Activated effector memory CD4-positive, alpha-beta T cell treated with Interleukin-2 at 50 U/mL for 16 hours (primary cell): ENCODE data around the gene TP53I3.
A peak's percentile ranks its signal among the peaks of the same experiment; 100 is the strongest.
"Not testable (repeated sequence)": the region's sequence is repeated elsewhere in the genome, so short reads cannot be mapped to it uniquely, and the experiment has no call there.

Source experiments
- DNase-seq: peaks from one replicate; pipeline ENCODE4 v3.0.0-alpha.2; 2020

The TP53I3 gene

GRCh38 chr2:24051833-24052232 lies 32.8 kb downstream of the TP53I3 start:
- no peak for DNase-seq

- DNase-seq, result no peak
These were observed 34.3 kb downstream of the TP53I3 start for GRCh38 chr2:24050041-24050979.

- peak; percentile 30 for DNase-seq
These were observed 35.1 kb downstream of the TP53I3 start, which contains the start of gene FKBP1B for GRCh38 chr2:24049485-24050021. TSS of gene FKBP1B (plus strand) at chr2:24049741. CDS start at chr2:24049850, 109 bp downstream.

GRCh38 chr2:24048769-24049484 lies 35.7 kb downstream of the TP53I3 start:
- no peak for DNase-seq

- DNase-seq, result no peak
These were observed 37.0 kb downstream of the TP53I3 start for GRCh38 chr2:24047703-24048033.

- peak; percentile 85 for DNase-seq
These were observed 37.5 kb downstream of the TP53I3 start, which contains the start of gene WDCP for GRCh38 chr2:24046930-24047702. TSS of gene WDCP (minus strand) at chr2:24047391. CDS start at chr2:24039494, 7,897 bp downstream.

GRCh38 chr2:24046599-24046929 lies 38.1 kb downstream of the TP53I3 start:
- no peak for DNase-seq

GRCh38 chr2:24045511-24046508 lies 38.8 kb downstream of the TP53I3 start:
- no peak for DNase-seq

GRCh38 chr2:24043133-24043532 lies 41.5 kb downstream of the TP53I3 start:
- DNase-seq, result not testable (repeated sequence)

GRCh38 chr2:24040511-24040910 lies 44.1 kb downstream of the TP53I3 start:
- DNase-seq, result no peak

- no peak for DNase-seq
These were observed 45.7 kb downstream of the TP53I3 start for GRCh38 chr2:24038786-24039499.
